C1 segment of cervical spinal cord (tissue), 14 donors: ENCODE data around the gene YIPF4.
"Not testable (repeated sequence)": the region's sequence is repeated elsewhere in the genome, so short reads cannot be mapped to it uniquely, and the experiment has no call there.

Experiments used
- DNase-seq, 14 donors: peaks; one replicate each; lab custom pipeline; 2025; lab: John Stamatoyannopoulos, UW

The YIPF4 gene

GRCh38 chr2:32277674-32278477, at the start of gene YIPF4:
YIPF4 (plus strand) TSS chr2:32277904; CDS start chr2:32278156, 252 bp downstream.
- DNase-seq, result peak; percentile 37 to 90 (median 86)

DNA sequence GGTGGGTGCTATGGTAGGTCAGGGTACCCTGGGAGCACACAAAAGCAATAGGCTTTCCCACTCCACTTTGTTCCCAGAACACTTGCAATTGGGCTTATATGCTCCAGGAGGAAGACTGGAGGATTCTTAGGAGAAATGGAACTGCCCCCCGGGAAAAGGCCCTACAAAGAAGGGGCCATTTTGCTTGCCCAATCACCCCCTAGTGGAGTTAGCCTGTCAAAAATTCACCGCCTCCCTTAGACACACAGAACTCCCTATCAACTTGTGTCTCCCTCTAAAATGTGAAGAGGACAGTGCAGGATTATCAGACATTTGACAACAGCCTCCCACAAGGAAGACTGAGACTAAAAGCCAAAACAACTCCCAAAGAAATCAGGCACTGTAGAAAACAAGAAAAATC, 49.5 kb upstream of the YIPF4 start:
- DNase-seq, result no peak

- DNase-seq, result no peak
Observed at GRCh38 chr2:32229635-32230034, 48.1 kb upstream of the YIPF4 start.

DNA sequence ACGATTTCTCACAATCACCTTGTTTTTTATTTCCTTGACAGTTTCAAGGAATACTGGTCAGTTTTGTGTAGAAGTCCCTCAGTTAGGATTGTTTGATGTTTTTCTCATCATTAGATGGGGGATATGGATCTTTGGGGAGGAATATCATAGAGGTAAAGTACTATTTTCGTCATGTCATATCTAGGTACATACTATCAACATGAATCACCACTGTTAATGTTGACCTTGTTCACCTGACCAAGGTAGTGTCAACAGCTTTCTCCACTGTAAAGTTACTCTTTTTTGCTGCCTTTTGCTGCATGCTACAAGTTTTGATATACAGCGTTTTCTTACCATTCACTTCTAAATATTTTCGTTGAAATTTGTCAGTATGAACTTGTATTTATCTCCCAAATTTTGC, 45.7 kb upstream of the YIPF4 start:
- no peak for DNase-seq

DNA sequence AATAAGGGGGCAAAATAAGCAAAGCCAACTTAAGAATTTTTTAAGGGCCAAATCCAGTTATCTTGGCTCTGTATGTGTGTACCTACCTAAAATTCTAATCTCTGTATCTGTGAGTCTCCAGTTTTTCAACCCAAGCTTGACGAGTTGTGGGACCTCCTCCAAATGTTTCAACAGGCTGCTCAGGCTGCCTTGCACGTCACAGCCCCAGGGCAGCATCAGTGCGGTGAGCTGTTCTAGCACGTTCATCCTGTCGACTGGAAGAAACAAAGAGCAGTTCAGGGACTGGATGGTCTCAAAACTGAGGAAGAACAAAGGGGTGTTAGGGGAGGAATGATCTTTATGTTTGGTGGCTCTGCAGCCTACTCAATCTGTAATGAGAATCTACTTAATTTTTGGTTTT, 42.4 kb upstream of the YIPF4 start:
- DNase-seq, result no peak

DNA sequence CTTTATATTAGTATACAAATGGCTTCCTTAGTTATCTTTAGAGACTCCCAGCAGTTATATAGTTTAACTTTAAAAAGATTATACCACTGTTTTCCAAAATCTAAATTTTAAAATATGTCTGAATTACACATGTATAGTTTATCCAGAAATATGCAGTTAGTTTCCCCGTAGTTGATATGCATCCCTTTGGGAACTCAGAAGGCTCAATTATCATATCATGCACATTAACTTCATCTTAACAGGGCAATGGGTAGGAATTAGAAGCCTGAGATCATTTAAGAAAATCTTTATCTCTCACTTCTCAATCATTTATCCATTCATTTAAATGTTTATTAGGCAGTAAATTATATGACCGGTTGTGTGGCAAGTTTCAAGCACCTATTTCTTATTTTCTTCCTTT, 40.2 kb upstream of the YIPF4 start:
- DNase-seq, result no peak

DNA sequence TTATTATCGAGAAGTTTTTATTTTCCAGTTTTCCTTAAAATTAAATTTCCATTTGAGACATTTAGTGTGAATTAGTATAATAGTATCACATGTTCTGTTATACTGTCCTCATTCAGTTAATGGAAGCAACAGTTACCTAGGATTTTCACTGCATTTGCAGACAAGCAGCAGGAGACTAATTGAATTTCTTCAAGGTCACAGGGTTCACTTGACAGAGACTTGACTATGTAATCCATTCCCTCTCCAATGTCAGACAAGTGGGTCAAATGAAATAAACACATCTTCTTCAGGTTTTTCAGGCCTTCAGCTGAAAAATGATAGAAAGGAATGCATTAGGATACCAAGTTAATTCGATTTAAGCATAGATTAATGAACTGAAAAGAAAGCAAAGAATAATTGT, 39.7 kb upstream of the YIPF4 start:
- no peak for DNase-seq

DNA sequence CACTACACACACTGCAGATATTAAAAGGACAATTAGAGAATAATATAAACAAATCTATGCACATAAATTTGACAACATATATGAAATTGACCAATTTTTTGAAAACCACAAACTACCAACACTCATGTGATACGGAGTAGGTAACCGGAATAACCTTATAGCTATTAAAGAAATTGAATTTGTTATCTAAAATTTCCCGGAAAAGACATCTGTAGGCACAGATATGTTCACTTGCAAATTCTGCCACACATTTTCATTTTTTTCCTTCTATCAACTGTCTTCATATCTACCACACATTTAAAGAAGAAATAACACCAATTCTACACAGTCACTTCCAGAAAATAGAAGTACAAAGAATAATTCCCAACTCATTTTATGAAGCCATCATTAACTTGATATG, 35.4 kb upstream of the YIPF4 start:
- no peak for DNase-seq

DNA sequence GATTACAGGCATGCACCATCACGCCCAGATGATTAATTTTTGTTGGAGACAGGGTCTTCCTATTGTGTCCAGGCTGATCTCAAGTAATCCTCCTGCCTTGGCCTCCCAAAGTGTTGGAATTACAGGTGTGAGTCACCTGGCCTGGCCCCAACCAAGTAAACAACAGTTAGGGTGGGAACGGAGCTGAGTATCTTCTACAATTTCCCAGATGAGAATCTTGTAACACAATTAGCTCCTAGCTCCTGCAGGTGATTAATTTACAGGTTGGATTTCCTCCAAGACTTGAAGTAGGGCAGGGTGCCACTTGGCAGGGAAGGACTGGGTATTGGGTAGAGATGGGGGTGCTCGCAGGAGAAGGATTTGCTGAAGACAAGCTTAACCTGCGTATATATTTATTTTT, 30.8 kb upstream of the YIPF4 start:
- no peak for DNase-seq

- DNase-seq, result no peak
Observed at GRCh38 chr2:32248299-32248698, 29.4 kb upstream of the YIPF4 start.

GRCh38 chr2:32249731-32250236, 27.9 kb upstream of the YIPF4 start:
- DNase-seq, result no peak

DNA sequence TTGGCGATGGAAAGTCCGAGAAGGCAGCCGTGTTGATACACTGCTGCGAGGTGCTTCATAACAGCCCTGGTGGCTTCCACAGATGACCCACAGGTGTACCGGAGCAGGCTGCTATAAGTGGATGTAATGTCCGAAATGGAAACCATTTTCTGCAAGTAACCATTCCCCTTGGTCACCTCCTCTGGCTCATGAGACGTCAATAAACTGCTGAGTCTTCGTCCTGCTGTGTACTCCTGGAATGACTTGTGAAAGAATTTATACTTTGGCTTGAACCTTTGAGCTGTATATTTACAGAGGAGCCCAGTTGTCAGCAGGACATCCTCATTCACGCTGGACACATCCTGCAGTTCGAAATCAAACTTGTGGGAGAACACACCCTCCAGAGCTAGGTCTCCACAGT, 27.4 kb upstream of the YIPF4 start:
- no peak for DNase-seq

- DNase-seq, result no peak
Observed at GRCh38 chr2:32258242-32258641, 19.5 kb upstream of the YIPF4 start.

GRCh38 chr2:32260376-32260775, 17.3 kb upstream of the YIPF4 start:
- no peak for DNase-seq

DNA sequence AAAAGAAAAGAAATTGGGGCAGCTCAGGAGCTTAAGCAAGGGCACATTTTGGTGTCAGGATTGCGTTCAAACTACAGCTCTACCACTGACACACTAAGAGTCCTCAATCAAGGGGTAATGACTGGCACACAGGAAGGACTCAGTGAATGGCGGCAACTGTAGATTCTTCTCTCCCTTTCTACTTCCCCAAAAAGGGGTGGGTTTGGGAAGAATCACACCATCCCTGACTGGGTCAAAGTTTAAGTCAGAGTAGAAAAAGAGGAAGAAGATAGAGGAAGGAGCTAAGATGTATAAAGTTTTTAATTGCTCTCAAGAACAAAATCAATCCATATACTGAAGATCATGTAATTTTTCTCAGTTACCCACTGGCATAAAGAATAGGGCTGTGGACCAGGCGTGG, 15.6 kb upstream of the YIPF4 start:
- DNase-seq, result peak in 2 of 14 donors; percentile 4 to 9

- peak in 1 of 14 donors; percentile 13 for DNase-seq
Observed at GRCh38 chr2:32264422-32265105, 13.1 kb upstream of the YIPF4 start, which contains the start of gene NLRC4. NLRC4 (minus strand) TSS chr2:32264886; CDS start chr2:32256775, 8,111 bp downstream.

- DNase-seq, result no peak
Observed at GRCh38 chr2:32271063-32271462, 6.6 kb upstream of the YIPF4 start.

- DNase-seq, result no peak
Observed at GRCh38 chr2:32272279-32272678, 5.4 kb upstream of the YIPF4 start.

DNA sequence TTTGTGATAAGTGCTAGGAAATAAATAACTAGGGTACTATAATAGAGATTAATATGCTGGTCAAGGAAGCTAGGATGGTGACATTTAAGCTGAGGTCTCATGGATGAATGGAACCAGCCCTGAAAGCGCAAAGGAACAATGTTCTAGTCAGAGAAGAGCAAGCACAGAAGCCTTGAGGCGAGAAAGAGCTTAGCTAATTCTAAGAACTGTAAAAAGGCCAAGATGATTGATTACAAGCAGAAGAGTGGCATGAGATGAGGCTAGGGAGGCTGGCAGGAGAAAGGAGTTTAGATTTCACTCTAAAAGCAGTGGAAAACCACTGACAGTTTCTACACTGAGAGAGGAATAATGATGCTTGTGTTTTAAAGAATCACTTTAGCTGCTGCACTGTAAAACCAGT, 3.4 kb upstream of the YIPF4 start:
- DNase-seq, result no peak

DNA sequence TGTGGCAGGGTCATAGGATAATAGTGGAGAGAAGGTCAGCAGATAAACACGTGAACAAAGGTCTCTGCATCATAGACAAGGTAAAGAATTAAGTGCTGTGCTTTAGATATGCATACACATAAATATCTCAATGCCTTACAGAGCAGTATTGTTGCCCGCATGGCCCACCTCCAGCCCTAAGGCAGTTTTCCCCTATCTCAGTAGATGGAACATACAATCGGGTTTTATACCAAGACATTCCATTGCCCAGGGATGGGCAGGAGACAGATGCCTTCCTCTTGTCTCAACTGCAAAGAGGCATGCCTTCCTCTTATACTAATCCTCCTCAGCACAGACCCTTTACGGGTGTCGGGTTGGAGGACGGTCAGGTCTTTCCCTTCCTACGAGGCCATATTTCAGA, 1.9 kb upstream of the YIPF4 start:
- DNase-seq, result not testable (repeated sequence)

DNA sequence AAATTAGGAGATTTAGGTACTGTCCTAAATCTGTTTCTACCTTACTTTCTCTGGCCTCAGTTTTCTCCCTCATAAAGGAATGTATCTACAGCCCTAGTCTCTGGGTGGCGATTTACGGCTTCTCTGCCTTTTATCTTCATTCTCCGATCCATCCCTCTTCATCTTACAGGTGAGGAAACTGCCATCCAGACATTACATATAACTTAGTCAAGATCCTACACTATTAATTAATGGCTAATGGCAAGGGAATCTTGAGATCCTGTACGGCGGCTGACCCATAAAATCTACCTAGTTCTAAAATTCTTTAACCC, 386 bp upstream of the YIPF4 start:
- no peak for DNase-seq

DNA sequence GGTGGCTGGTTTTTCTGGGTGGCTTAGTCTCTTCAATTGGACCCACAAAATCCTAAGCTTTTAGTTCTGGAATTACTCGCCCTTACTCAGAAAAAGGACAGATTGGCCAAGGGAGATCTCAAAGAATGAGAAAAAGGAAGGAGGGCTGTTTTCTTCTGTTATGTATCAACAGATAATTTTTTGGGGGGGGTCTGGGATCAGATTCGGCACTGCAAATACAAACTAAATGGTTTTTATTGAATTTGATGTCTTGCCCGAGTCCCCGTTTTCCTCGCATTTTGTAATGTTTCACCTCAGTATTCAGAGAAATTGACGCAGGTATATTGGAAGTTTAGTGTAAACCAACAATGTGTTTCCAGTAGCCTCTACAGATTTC, 762 bp downstream of the YIPF4 start:
- DNase-seq, result no peak

DNA sequence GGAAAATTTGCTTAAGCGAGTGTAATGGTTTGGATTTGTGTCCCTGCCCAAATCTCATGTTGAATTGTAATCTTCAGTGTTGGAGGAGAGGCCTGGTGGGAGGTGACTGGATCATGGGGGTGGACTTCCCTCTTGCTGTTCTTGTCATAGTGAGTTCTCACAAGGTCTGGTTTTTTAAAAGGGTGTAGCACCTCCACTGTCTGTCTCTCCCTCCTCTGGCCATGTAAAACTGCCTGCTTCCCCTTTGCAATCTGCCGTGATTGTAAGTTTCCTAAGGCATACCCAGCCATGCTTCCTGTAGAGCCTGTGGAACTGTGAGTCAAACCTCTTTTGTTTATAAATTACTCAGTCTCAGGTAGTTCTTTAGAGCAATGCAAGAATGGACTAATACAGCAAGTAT, 6.6 kb downstream of the YIPF4 start:
- DNase-seq, result no peak
